ENCODE results near the gene DNAAF8.

DNAAF8 gene

DNA sequence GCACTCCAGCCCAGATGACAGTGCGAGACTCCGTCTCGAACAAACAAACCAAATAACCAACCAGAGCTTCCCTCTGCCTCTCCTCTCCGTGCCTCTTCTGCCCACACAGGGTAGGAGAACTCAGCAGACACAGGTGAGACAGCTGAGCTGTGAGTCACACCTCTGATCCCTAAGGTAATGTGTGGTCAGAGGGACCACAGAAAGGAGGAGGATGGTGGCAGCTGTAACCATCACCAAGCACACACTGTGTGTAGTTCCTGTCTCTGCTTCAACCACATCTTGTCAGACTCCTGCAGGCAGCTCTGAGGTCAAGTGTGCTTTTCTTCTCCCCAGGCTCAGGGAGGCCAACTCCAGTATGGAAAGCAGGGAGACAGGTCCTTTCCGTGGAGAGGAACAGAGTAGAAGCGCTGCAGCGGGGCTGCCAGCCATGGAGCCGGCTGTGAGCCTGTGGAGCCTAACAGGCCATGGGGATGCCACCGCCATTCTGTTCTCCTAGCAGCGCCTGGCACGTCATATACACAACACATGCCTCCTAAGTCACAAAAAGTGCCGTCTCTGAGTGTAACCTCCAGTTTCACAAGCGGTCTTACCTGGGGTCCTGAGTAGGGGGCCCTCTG lies 33.8 kb upstream of the DNAAF8 start:
- TF ChIP-seq SIN3A (IDR thresholded peaks at IDR 0.05; ENCODE audit: borderline replicate concordance, insufficient read depth, low read length) (no peak), FOXP2 (optimal IDR thresholded peaks at IDR 0.05; ENCODE audit: borderline replicate concordance, extremely low read depth, extremely low read length, insufficient read depth) (no peak), POLR2AphosphoS5 (IDR thresholded peaks at IDR 0.05; ENCODE audit: low read depth, low read length) (no peak), TAF1 (IDR thresholded peaks at IDR 0.05; ENCODE audit: borderline replicate concordance, insufficient read depth, low read length) (no peak)
- TF ChIP-seq, protein P1, sequence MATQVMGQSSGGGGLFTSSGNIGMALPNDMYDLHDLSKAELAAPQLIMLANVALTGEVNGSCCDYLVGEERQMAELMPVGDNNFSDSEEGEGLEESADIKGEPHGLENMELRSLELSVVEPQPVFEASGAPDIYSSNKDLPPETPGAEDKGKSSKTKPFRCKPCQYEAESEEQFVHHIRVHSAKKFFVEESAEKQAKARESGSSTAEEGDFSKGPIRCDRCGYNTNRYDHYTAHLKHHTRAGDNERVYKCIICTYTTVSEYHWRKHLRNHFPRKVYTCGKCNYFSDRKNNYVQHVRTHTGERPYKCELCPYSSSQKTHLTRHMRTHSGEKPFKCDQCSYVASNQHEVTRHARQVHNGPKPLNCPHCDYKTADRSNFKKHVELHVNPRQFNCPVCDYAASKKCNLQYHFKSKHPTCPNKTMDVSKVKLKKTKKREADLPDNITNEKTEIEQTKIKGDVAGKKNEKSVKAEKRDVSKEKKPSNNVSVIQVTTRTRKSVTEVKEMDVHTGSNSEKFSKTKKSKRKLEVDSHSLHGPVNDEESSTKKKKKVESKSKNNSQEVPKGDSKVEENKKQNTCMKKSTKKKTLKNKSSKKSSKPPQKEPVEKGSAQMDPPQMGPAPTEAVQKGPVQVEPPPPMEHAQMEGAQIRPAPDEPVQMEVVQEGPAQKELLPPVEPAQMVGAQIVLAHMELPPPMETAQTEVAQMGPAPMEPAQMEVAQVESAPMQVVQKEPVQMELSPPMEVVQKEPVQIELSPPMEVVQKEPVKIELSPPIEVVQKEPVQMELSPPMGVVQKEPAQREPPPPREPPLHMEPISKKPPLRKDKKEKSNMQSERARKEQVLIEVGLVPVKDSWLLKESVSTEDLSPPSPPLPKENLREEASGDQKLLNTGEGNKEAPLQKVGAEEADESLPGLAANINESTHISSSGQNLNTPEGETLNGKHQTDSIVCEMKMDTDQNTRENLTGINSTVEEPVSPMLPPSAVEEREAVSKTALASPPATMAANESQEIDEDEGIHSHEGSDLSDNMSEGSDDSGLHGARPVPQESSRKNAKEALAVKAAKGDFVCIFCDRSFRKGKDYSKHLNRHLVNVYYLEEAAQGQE (IDR thresholded peaks at IDR 0.05; ENCODE audit: insufficient read depth in 1 of 2, low read depth in 2 of 2, low read length in 2 of 2) = no peak

DNA sequence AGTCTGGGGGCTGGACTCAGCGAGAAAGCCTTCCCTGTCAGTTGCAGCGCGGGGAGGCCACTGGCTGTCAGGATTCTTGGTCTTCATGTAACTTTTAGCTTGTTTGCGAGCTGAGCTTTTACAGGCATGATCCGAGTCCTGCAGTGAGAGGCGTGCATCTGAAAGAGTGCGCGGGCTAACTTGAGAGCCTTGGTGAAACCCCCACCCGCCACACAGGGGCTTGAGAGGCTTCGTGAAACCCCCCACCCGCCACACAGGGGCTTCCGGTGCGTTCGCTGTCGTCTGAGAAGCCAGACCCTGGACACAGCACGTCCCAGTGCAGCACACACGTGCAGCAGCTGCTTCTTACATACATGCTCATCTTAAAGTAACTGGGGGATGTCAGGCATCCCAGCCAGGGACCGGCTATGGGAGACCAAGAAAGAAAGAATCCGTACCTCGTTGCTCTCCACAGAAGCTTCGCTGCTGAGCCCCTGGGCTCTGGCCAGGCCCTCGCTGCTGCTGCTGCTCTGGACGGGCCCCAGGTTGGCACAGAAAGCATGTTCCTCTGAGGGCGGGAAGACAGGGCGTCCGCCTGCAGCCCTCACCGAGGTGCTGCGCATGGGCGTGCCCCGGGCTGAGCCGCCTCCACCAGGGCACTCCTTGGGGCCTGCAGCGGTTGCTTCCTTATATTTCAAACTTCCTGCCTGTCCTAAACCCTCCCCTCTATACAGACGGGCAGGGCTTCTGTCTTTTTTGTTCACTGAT lies 33.2 kb upstream of the DNAAF8 start:
- TF ChIP-seq TAF1 (IDR thresholded peaks at IDR 0.05; ENCODE audit: borderline replicate concordance, insufficient read depth, low read length) (no peak), POLR2AphosphoS5 (IDR thresholded peaks at IDR 0.05; ENCODE audit: low read depth, low read length) (no peak), SIN3A (IDR thresholded peaks at IDR 0.05; ENCODE audit: borderline replicate concordance, insufficient read depth, low read length) (no peak), FOXP2 (optimal IDR thresholded peaks at IDR 0.05; ENCODE audit: borderline replicate concordance, extremely low read depth, extremely low read length, insufficient read depth) (no peak)
- TF ChIP-seq, protein P1 (IDR thresholded peaks at IDR 0.05; ENCODE audit: insufficient read depth in 1 of 2, low read depth in 2 of 2, low read length in 2 of 2) = no peak

DNA sequence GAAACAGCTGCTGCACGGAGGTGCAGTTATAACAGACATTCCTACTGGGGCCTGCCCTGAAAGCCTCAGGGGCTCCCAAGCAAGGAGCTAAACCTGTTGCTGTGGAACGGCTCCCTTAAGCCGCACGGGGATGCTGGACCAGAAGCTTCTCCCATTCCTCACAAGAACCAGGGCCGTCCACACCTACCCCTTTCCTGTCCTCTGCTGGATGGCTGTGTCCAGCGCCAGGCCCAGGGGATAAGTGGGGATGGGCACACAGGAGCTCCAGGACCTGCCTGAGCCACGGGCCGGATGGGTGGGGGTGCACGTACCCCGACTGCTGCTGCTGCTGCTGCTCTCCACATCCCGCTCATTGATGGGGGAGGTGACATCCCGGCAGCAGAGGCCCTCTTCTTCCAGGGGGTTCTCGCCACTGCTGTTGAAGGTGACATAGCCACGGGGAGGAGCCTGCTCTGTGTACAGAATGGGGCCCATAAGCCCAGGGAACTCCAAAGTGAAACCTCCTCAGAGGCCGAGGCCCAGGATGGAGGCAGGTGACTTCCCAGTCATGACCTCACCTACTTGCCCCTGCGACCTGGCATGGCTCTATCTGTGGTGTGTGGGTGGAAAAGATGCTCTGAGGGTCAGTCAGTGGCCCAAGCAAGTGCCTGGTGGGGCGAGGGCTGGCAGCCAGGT lies 32.4 kb upstream of the DNAAF8 start:
- no peak for TF ChIP-seq SIN3A (IDR thresholded peaks at IDR 0.05; ENCODE audit: borderline replicate concordance, insufficient read depth, low read length)
- no peak for TF ChIP-seq TAF1 (IDR thresholded peaks at IDR 0.05; ENCODE audit: borderline replicate concordance, insufficient read depth, low read length)
- no peak for TF ChIP-seq POLR2AphosphoS5 (IDR thresholded peaks at IDR 0.05; ENCODE audit: low read depth, low read length)
- no peak for TF ChIP-seq FOXP2 (optimal IDR thresholded peaks at IDR 0.05; ENCODE audit: borderline replicate concordance, extremely low read depth, extremely low read length, insufficient read depth)
- TF ChIP-seq, protein P1 (IDR thresholded peaks at IDR 0.05; ENCODE audit: insufficient read depth in 1 of 2, low read depth in 2 of 2, low read length in 2 of 2) = no peak

DNA sequence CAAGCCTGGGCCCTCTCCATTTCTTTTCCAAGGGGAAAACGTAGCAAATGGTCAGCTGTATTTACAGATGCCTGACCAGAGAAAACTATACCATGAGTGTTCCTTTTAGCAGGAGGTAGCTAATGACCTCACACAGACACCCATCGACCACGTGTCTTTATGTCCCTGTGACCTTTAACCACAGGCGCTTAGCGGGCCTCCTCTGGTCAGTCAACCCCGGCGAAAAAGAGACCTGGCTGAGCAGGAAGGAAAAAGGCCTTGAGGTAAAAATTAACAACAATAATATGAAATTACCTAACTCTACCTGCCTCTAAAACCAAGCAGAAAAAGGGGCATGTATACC lies 31.9 kb upstream of the DNAAF8 start:
- no peak for TF ChIP-seq TAF1 (IDR thresholded peaks at IDR 0.05; ENCODE audit: borderline replicate concordance, insufficient read depth, low read length)
- TF ChIP-seq, protein P1 (IDR thresholded peaks at IDR 0.05; ENCODE audit: insufficient read depth in 1 of 2, low read depth in 2 of 2, low read length in 2 of 2) = no peak
- no peak for TF ChIP-seq SIN3A (IDR thresholded peaks at IDR 0.05; ENCODE audit: borderline replicate concordance, insufficient read depth, low read length)
- no peak for TF ChIP-seq POLR2AphosphoS5 (IDR thresholded peaks at IDR 0.05; ENCODE audit: low read depth, low read length)
- no peak for TF ChIP-seq FOXP2 (optimal IDR thresholded peaks at IDR 0.05; ENCODE audit: borderline replicate concordance, extremely low read depth, extremely low read length, insufficient read depth)
